GM10266 (cell line): Measurements from ENCODE around the gene UNC79.

Experiments used
- DNase-seq: peaks from one replicate; pipeline ENCODE4 v3.0.0; 2012; ENCODE audit errors: extremely low spot score
- CTCF ChIP-seq: IDR thresholded peaks from 2 replicates; pipeline ENCODE4 v1.5.1; 2012; ENCODE audit warnings: mild to moderate bottlenecking, low read depth; ENCODE audit not compliant: control insufficient read depth, insufficient read depth; ENCODE audit errors: missing control alignments

UNC79 gene

DNA sequence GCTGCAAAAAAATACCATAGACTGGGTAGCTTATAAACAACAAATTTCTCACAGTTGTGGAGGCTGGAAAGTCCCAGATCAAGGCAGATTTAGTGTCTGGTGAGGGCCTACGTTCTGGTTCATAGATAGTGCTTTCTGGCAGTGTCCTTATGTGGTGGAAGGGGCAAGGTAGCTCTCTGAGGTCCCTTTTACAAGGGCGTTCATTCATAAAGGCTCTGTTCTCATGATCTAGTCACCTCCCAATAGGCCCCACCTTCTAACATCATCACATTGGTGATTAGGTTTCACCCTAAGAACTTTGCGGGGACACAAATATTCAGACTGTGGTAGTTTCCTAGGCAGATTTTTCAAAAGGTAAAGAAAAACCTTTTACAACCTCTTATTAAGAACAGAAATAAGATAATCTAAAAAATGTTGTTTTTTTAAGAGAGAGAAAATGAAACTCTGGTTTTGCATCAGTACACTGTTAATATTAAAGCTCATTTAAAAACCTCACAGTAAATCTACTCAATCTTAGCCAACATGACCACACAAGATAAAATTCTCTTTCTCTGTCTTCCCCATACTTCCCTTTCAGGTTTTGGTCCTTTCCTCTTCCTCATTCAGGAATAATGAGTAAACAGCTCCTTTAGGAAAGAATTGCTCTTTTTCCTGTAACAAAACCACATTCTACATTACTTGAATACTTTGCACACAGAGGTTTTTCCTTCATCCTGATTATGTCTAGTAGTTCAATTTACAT is 117.5 kb downstream of the UNC79 start:
- no peak for TF ChIP-seq CTCF
- DNase-seq: peak; percentile 10

- no peak for TF ChIP-seq CTCF
- no peak for DNase-seq
Measured at GRCh38 chr14:93549595-93549994, 118.9 kb downstream of the UNC79 start.

- DNase-seq: no peak
- no peak for TF ChIP-seq CTCF
Measured at GRCh38 chr14:93564918-93565317, 134.2 kb downstream of the UNC79 start.

DNA sequence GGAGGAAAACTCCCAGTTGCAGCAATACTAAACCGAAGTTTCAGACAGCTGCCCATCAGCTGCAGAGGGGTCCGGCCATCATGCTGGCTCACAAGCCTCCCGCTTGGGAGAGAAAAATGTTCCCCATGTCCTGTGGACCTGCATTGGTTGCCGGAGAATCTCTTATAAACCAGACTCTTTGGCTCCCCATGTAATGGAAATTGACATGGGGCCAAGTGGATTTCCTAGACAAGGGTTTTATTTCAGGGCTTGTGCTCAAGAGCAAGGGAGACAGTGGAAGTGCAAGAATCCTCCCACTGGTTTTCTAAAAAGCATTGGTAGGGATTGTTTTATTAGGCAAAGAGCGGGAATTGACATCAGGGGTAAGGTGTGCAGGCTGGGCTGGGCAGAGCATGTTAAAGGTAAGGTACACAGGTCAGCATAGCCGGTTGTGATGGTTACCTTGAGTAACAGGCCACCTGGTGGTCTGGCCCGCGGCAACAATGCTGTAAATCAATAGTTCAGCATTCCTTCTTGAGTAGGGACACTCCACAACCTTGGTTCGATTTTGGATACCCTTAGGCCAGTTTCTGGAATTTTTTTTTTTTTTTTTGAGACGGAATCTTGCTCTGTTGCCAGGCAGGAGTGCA is 135.4 kb downstream of the UNC79 start:
- TF ChIP-seq CTCF: no peak

GRCh38 chr14:93571275-93571674 is 140.5 kb downstream of the UNC79 start:
- TF ChIP-seq CTCF: no peak
- no peak for DNase-seq

More for the DNA sequence above, 135.4 kb downstream of the UNC79 start:
- no peak for DNase-seq

GRCh38 chr14:93579178-93579577 is 148.4 kb downstream of the UNC79 start:
- no peak for TF ChIP-seq CTCF
- no peak for DNase-seq

DNA sequence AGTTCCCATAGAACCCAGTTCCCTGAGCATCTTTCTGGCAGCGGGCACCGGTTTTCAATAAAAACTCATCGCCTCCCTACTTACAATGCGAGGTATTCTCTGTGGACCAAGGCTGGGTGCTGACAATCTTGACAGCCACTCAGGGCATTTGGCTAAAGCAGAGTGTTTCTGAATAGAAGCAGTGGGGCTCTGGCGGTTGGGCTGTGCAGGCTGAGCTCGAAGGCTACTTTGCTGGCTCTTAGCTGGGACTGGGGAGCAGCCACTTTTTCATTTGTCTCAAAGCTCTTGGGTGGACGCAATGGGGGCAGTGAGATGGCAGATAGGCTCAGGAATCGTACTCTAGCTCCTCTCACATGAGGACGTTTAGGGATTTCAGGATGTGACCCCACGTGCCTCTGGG is 151.8 kb downstream of the UNC79 start:
- no peak for DNase-seq
- TF ChIP-seq CTCF: no peak
